Placental epithelial cell (primary cell): ENCODE measurements around the gene C8A. TPM values are rescaled to one million over a fixed set of nuclear protein-coding genes. Genes with fewer than 3 reads are reported as not detected.

ENCODE experiments used
- total RNA-seq: library from RNA; depleted of rRNA; stranded (reverse); fragments of >200 nt; gene quantifications from 2 replicates; pipeline ENCODE4 v1.2.3, GENCODE V29; 2012

C8A gene
- not detected in 2 replicates for total RNA-seq

DNA sequence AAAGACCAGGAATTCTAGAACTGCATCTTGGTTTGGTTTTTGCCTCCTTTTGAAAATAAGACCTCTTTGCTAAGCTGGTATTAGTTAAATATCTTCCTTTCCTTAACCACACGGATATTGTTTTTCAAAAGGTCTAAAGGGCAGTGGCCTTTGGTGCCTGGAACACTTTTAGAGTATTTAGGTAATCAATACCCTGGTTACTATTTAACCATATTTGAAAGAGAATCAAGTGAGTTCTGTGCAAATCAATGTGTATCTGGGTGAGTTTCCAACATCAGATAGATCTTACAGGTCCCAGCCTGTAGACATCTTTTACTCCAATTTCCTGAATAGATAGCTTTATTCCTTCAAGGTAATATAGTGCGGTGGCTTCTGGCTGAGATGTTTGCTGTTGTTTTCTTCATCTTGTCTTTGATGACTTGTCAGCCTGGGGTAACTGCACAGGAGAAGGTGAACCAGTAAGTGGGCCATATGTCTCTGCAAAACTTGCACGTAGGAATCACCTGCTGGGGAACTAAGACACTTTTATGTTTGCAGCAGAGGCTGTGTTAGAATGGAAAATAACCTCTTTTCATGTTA is at the start of gene C8A:
TSS of gene C8A (plus strand) at position 277 of the 579 bp plus-strand sequence. CDS start at position 382, 105 bp downstream.

DNA sequence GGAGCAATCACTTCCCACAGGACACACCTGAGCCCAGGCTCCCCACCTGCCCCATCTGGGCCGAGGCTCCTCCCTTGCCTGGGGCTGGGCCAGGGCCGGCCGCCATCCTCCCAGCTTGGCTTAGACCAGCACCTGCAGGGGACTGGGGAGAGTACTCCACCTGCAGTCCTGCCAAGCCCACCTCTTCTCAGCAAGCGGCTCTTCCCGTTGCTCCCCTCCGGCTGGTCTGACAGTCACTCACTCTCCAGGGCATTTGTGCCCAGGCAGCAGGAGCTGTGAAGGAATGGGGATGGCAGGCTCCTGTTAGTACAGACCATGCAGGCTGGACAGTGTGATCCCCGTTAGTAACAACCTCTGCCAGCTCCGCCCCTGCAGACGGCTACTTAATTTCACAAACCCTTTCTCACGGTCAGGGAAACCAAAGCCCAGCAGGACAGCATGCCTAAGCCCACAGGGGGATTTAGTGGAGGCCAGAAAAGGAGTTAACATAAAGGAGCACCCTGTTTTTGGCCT is 35.2 kb upstream of the C8A start, which contains the start of gene FYB2:
TSS of gene FYB2 (minus strand) at position 18 of the 513 bp plus-strand sequence. CDS start 114 bp downstream, outside the sequence.

GRCh38 chr1:56965916-56966697 is 111.5 kb downstream of the C8A start, which contains the start of gene C8B:
Gene C8B, minus strand, starts transcription at chr1:56966015. Its CDS starts 67 bp downstream, at chr1:56965948.

Other genes with a start within 250 kb of the C8A start
- under 0.01 and 0.11 TPM in 2 replicates for gene PRKAA2, start 209.5 kb upstream of the C8A start, total RNA-seq
- not detected in 2 replicates for gene FYB2, start 35.4 kb upstream of the C8A start, total RNA-seq
- gene C8B, start 111.2 kb downstream of the C8A start, total RNA-seq = not detected in 2 replicates